GM21515 (cell line): ENCODE data around the gene GINS2.

Experiments
- ATAC-seq: cut with Tn5 transposase; IDR thresholded peaks from one replicate; pipeline ENCODE4 v1.9.1; 2021; ENCODE audit not compliant: unreplicated experiment

GINS2 gene

GRCh38 chr16:85655216-85656129 lies 33.3 kb downstream of the GINS2 start:
- ATAC-seq: no peak

- ATAC-seq: no peak
Measured at GRCh38 chr16:85654251-85655095, 34.3 kb downstream of the GINS2 start.

- ATAC-seq: no peak
Measured at GRCh38 chr16:85653290-85653891, 35.4 kb downstream of the GINS2 start.

- no peak for ATAC-seq
Measured at GRCh38 chr16:85652431-85653221, 36.1 kb downstream of the GINS2 start.

- no peak for ATAC-seq
Measured at GRCh38 chr16:85651629-85652430, 36.9 kb downstream of the GINS2 start.

- ATAC-seq: no peak
Measured at GRCh38 chr16:85650844-85651628, 37.7 kb downstream of the GINS2 start.

- ATAC-seq: no peak
Measured at GRCh38 chr16:85650135-85650843, 38.5 kb downstream of the GINS2 start.

- no peak for ATAC-seq
Measured at GRCh38 chr16:85649411-85650134, 39.2 kb downstream of the GINS2 start.

- ATAC-seq: no peak
Measured at GRCh38 chr16:85648805-85649204, 39.9 kb downstream of the GINS2 start.

GRCh38 chr16:85648070-85648714 lies 40.6 kb downstream of the GINS2 start:
- ATAC-seq: no peak

GRCh38 chr16:85646976-85647375 lies 41.8 kb downstream of the GINS2 start:
- no peak for ATAC-seq

GRCh38 chr16:85646358-85646907 lies 42.3 kb downstream of the GINS2 start:
- ATAC-seq: no peak

GRCh38 chr16:85645021-85645589 lies 43.6 kb downstream of the GINS2 start:
- ATAC-seq: no peak

GRCh38 chr16:85644093-85644712 lies 44.6 kb downstream of the GINS2 start:
- ATAC-seq: no peak

- ATAC-seq: no peak
Measured at GRCh38 chr16:85643631-85644030, 45.1 kb downstream of the GINS2 start.

- ATAC-seq: no peak
Measured at GRCh38 chr16:85642762-85643358, 45.9 kb downstream of the GINS2 start.
